K562 (cell line): Measurements from ENCODE around the gene RPS6KA4. TPM values are rescaled to one million over a fixed set of nuclear protein-coding genes. Genes with fewer than 3 reads are reported as not detected.
A peak's percentile ranks its signal among the peaks of the same experiment; 100 is the strongest.

ENCODE experiments used
- ATAC-seq: fragments of 200-7000 bp; cut with Tn5 transposase; 3 replicates; pipeline ENCODE4 v1.9.1; 2020; ENCODE audit warnings: moderate library complexity
- BruUV-seq: library from RNA; stranded (reverse); fragments of 400-500 nt; replicated peaks from 2 replicates; lab custom pipeline; 2021; lab: Mats Ljungman, UMichigan
- CTCF ChIA-PET: fragments of 300-600 bp; formaldehyde crosslinking; extraction: SDS; loops from one replicate; lab custom pipeline; 2021; ENCODE audit warnings: low intra/inter-chr PET ratio; lab: Yijun Ruan, JAX
- POLR2A ChIA-PET: fragments of 300-600, 350-650 bp; sonication (Branson Sonifier 250); formaldehyde crosslinking; extraction: SDS; loops from one replicate; lab custom pipeline; 2021; ENCODE audit warnings: antibody characterized with exemption, inconsistent platforms; lab: Yijun Ruan, JAX
- DNase-seq, 4 experiments: peaks; one replicate each; pipeline versions ENCODE4 v3.0.0 to v3.0.0-alpha.2; 2011 to 2018; ENCODE audit warnings: low spot score in 3 of 4, mixed read lengths in 3 of 4; ENCODE audit errors: extremely low read depth in 1 of 4
- FAIRE-seq: peaks from 2 replicates; lab custom pipeline; 2011; peaks lifted over from hg19 to GRCh38; lab: Jason Lieb, UNC
- H2AFZ ChIP-seq: 2 replicates; pipeline ENCODE4 v1.6.0; 2011; ENCODE audit warnings: low read depth, low read length, control low read depth, inconsistent platforms
- H3K27ac ChIP-seq: fragments of 200-600 bp; 3 replicates; pipeline ENCODE4 v1.8.0; 2011; ENCODE audit warnings: low read depth, mild to moderate bottlenecking, control low read depth, inconsistent platforms, low read length, moderate library complexity, mixed read lengths; ENCODE audit errors: extremely low read depth
- H3K27me3 ChIP-seq, 2 experiments: fragments of 300-600 bp in 1 of 2; 2 replicates in 1 of 2; 3 replicates in 1 of 2; pipeline versions ENCODE4 v1.6.0 to v1.8.0; 2011; ENCODE audit warnings: inconsistent platforms in 2 of 2, low read length in 2 of 2, mild to moderate bottlenecking in 1 of 2, mixed read lengths in 1 of 2, moderate library complexity in 1 of 2; ENCODE audit not compliant: control insufficient read depth in 2 of 2, insufficient read depth in 2 of 2
- H3K36me3 ChIP-seq: fragments of 300-600 bp; 3 replicates; pipeline ENCODE4 v1.8.0; 2011; ENCODE audit warnings: mild to moderate bottlenecking, low read length, inconsistent platforms; ENCODE audit not compliant: control insufficient read depth, insufficient read depth
- H3K4me1 ChIP-seq, 2 experiments: fragments of 200-600 bp in 1 of 2; replicated peaks in 1 of 2; 2 replicates in 1 of 2; 3 replicates in 1 of 2; pipeline versions ENCODE4 v1.5.1 to v1.8.0; 2011; ENCODE audit warnings: inconsistent platforms in 2 of 2, low read length in 2 of 2, mild to moderate bottlenecking in 1 of 2, mixed read lengths in 1 of 2, moderate library complexity in 1 of 2; ENCODE audit not compliant: control insufficient read depth in 2 of 2, insufficient read depth in 2 of 2
- H3K4me2 ChIP-seq: 2 replicates; pipeline ENCODE4 v1.6.1; 2011; ENCODE audit warnings: low read length, control low read depth, inconsistent platforms, mixed read lengths; ENCODE audit not compliant: insufficient read depth
- H3K4me3 ChIP-seq: fragments of 200-600 bp; sonication (generic), shearing (Covaris generic); 2 replicates; pipeline ENCODE4 v1.5.1; 2016; ENCODE audit warnings: control low read depth, inconsistent platforms
- H3K79me2 ChIP-seq: fragments of 200-600 bp; 3 replicates; pipeline ENCODE4 v1.8.0; 2011; ENCODE audit warnings: low read length, inconsistent platforms; ENCODE audit not compliant: control insufficient read depth, insufficient read depth
- H3K9ac ChIP-seq, 2 experiments: 2 replicates each; pipeline versions ENCODE4 v1.6.0 to v1.6.1; 2011; ENCODE audit warnings: low read depth in 2 of 2, low read length in 2 of 2, control low read depth in 1 of 2, inconsistent platforms in 1 of 2, mild to moderate bottlenecking in 1 of 2, mixed read lengths in 1 of 2; ENCODE audit not compliant: insufficient read depth in 1 of 2
- H3K9me1 ChIP-seq: one replicate; pipeline ENCODE4 v1.6.0; 2011; ENCODE audit warnings: inconsistent platforms, mild to moderate bottlenecking, low read length, moderate library complexity; ENCODE audit not compliant: control insufficient read depth, insufficient read depth
- H3K9me3 ChIP-seq: replicated peaks from 2 replicates; pipeline ENCODE4 v1.5.1; 2011; ENCODE audit warnings: low read depth, low read length, inconsistent platforms; ENCODE audit not compliant: control insufficient read depth, insufficient read depth
- H4K20me1 ChIP-seq: replicated peaks from 2 replicates; pipeline ENCODE4 v1.6.1; 2011; ENCODE audit warnings: low read length, inconsistent platforms, mixed read lengths; ENCODE audit not compliant: control insufficient read depth, insufficient read depth
- BDP1 ChIP-seq: IDR thresholded peaks from 3 replicates; pipeline ENCODE4 v1.6.1; 2011; ENCODE audit not compliant: insufficient read length, insufficient read depth
- ERF ChIP-seq: fragments of 450-650 bp; formaldehyde crosslinking; IDR thresholded peaks from 2 replicates; pipeline ENCODE4 v1.4.0; 2020; ENCODE audit warnings: mild to moderate bottlenecking, mixed read lengths
- FOXA1 ChIP-seq: fragments of 450-650 bp; IDR thresholded peaks from 2 replicates; pipeline ENCODE4 v1.6.1; 2016; ENCODE audit warnings: mild to moderate bottlenecking, borderline replicate concordance
- GATAD2A ChIP-seq: fragments of 450-650 bp; IDR thresholded peaks from 2 replicates; pipeline ENCODE4 v1.6.1; 2017
- HBP1 ChIP-seq: fragments of 450-650 bp; formaldehyde crosslinking; IDR thresholded peaks from 2 replicates; pipeline ENCODE4 v1.4.0; 2022; ENCODE audit warnings: missing genetic modification characterization
- HMBOX1 ChIP-seq: sonication (generic); IDR thresholded peaks from 2 replicates; pipeline ENCODE4 v1.6.1; 2016
- HMGN3 ChIP-seq: IDR thresholded peaks from 2 replicates; pipeline ENCODE4 v1.6.1; 2011; ENCODE audit warnings: borderline replicate concordance, low read depth, mild to moderate bottlenecking, mixed read lengths, low read length; ENCODE audit not compliant: insufficient read length; ENCODE audit errors: extremely low read depth
- KLF13 ChIP-seq: fragments of 450-650 bp; IDR thresholded peaks from 2 replicates; pipeline ENCODE4 v1.6.1; 2016; ENCODE audit warnings: missing genetic modification characterization, low read depth, mild to moderate bottlenecking, missing compliant biosample characterization, moderate library complexity, borderline replicate concordance
- KLF6 ChIP-seq: fragments of 250-450 bp; sonication (Bioruptor Pico); IDR thresholded peaks from 2 replicates; pipeline ENCODE4 v1.4.0; 2020; ENCODE audit warnings: mild to moderate bottlenecking, moderate library complexity, borderline replicate concordance
- MCM5 ChIP-seq: fragments of 450-650 bp; IDR thresholded peaks from 2 replicates; pipeline ENCODE4 v1.6.1; 2016; ENCODE audit warnings: low read depth
- NCOA4 ChIP-seq: fragments of 450-650 bp; IDR thresholded peaks from 2 replicates; pipeline ENCODE4 v1.6.1; 2018; ENCODE audit warnings: mild to moderate bottlenecking; ENCODE audit not compliant: partially characterized antibody
- NFXL1 ChIP-seq: fragments of 450-650 bp; formaldehyde crosslinking; IDR thresholded peaks from 2 replicates; pipeline ENCODE4 v1.4.0; 2021; ENCODE audit warnings: mild to moderate bottlenecking
- PHF20 ChIP-seq: fragments of 450-650 bp; IDR thresholded peaks from 2 replicates; pipeline ENCODE4 v1.6.1; 2018; ENCODE audit not compliant: partially characterized antibody
- SP2 ChIP-seq: IDR thresholded peaks from 2 replicates; pipeline ENCODE4 v1.6.1; 2011; ENCODE audit warnings: mild to moderate bottlenecking, low read depth, low read length, moderate library complexity; ENCODE audit not compliant: poor library complexity, severe bottlenecking; ENCODE audit errors: extremely low read depth
- THAP7 ChIP-seq: fragments of 250-450 bp; sonication (Bioruptor Pico); IDR thresholded peaks from 2 replicates; pipeline ENCODE4 v1.5.0; 2021
- ZNF282 ChIP-seq: sonication (generic); formaldehyde crosslinking; IDR thresholded peaks from 2 replicates; pipeline ENCODE4 v1.8.1; 2023; ENCODE audit warnings: missing genetic modification reagents
- ZSCAN29 ChIP-seq: fragments of 450-650 bp; IDR thresholded peaks from 2 replicates; pipeline ENCODE4 v1.6.1; 2017
- WGBS: fragments of 100-300 bp; shearing (Covaris generic); methylation state at CpG from one replicate; pipeline ENCODE4 v1.1.6; 2016; ENCODE audit warnings: low coverage, mixed read lengths; ENCODE audit not compliant: insufficient coverage; ENCODE audit errors: missing lambda C conversion rate; 5-methylcytosine and 5-hydroxymethylcytosine counted together
- in situ Hi-C: fragments of 300-500 bp; cut with MboI; formaldehyde crosslinking; loops from 4 replicates; pipeline ENCODE4 v1.15.0; 2018; ENCODE audit warnings: inconsistent platforms, mixed read lengths
- intact Hi-C: fragments of 100-400 bp; cut with micrococcal nuclease; formaldehyde crosslinking; loops from 2 replicates; pipeline ENCODE4 v1.14.2; 2022
- polyA plus RNA-seq, 8 experiments: library from polyadenylated mRNA; depleted of rRNA in 4 of 8; stranded (reverse) in 5 of 8; unstranded in 3 of 8; fragments of >200 nt; fragmentation: Nextera tagmentation in 2 of 8; fragmentation: Illumina TruSeq in 1 of 8; extraction: Ambion mirVana in 2 of 8; extraction: Trizol in 1 of 8; gene quantifications; 2 replicates each; pipeline versions ENCODE4 v1.2.1 to v1.2.3, GENCODE V29; 2011 to 2014; ENCODE audit warnings: inconsistent platforms in 1 of 8, missing spikeins in 1 of 8
- total RNA-seq, 7 experiments: library from RNA; depleted of rRNA in 6 of 7; stranded (reverse); fragments of >200 nt in 6 of 7; fragmentation: Illumina TruSeq in 2 of 7; extraction: Trizol in 2 of 7; gene quantifications; 2 replicates each; pipeline versions ENCODE4 v1.2.1 to v1.2.3, GENCODE V29; 2011 to 2021; ENCODE audit warnings: low replicate concordance in 1 of 7

The RPS6KA4 gene
- total and polyA plus RNA-seq, 9 of the 15 experiments (the other 6 are each of a cell fraction or from before 2014, with no cell fraction given) = 0.15 to 23.8 (median 9.8) TPM

GRCh38 chr11:64341851-64342791 is 16.8 kb upstream of the RPS6KA4 start:
- WGBS = 18% methylated on average over 49 of the region's 55 CpGs
- CTCF ChIA-PET = interaction anchor here (0.6 to 2.0 kb wide), 3 partner anchors 14 to 1229 kb away, joined by 4 to 8 read pairs (median 4); partner anchors contain the start of genes PRDX5 and TRMT112
- H3K9me3 ChIP-seq = no peaks in the 10 kb centered on the region
- FAIRE-seq = no peak
- no peaks in the 10 kb centered on the region for H3K36me3 ChIP-seq
- peak overlapping the region; percentile 54 for H3K27ac ChIP-seq
- no TSS peak for BruUV-seq
- H3K4me1 ChIP-seq = peaks cover 26 to 54% of the 10 kb centered on the region in 2 experiments; a peak in 4 of 5 replicates
- in situ Hi-C loops = no loop called here
- H2AFZ ChIP-seq = peak overlapping the region; percentile 77
- no peaks in the 10 kb centered on the region for H3K9me1 ChIP-seq
- H4K20me1 ChIP-seq = no peaks in the 10 kb centered on the region; the same call in 1 of the 2 replicates
- intact Hi-C loops = loop anchor here (2.0 kb wide), 1 partner anchor 37 kb away; the partner anchor contains the start of gene ESRRA
- peak overlapping the region; percentile 51 for H3K4me2 ChIP-seq
- H3K4me3 ChIP-seq = peak overlapping the region; percentile 39
- H3K79me2 ChIP-seq = no peaks in the 10 kb centered on the region
- POLR2A ChIA-PET = interaction anchor here (0.6 to 2.6 kb wide), 12 partner anchors 11 to 523 kb away, joined by 3 to 20 read pairs (median 3); partner anchors contain the start of genes PRDX5 and TRMT112
- H3K9ac ChIP-seq = peak overlapping the region; percentile 56 to 84
- peak; percentile 95 to 97 (median 96) for DNase-seq
- peak; percentile 95 for ATAC-seq
- no peaks in the 10 kb centered on the region for H3K27me3 ChIP-seq
- TF ChIP-seq KLF13 (tag) (no peak), ZNF282 (no peak), THAP7 (no peak), NCOA4 (no peak), FOXA1 (no peak), GATAD2A (0 out of 2 replicates have a peak, but pooled peaks have one; percentile 63), KLF6 (CRISPR knock-in tag) (no peak), NFXL1 (CRISPR knock-in tag) (no peak), HMGN3 (no peak), BDP1 (no peak), HMBOX1 (no peak), SP2 (no peak), ERF (CRISPR knock-in tag) (no peak), PHF20 (peak; percentile 73), HBP1 (no peak), ZSCAN29 (no peak), MCM5 (no peak)
